Measurements from ENCODE around the gene CD109. TPM values are rescaled to one million over a fixed set of nuclear protein-coding genes. Genes with fewer than 3 reads are reported as not detected.

CD109 gene
- total RNA-seq, 3 donors from 2014 or later, result 10.2 to 16.8 (median 13.3) TPM

DNA sequence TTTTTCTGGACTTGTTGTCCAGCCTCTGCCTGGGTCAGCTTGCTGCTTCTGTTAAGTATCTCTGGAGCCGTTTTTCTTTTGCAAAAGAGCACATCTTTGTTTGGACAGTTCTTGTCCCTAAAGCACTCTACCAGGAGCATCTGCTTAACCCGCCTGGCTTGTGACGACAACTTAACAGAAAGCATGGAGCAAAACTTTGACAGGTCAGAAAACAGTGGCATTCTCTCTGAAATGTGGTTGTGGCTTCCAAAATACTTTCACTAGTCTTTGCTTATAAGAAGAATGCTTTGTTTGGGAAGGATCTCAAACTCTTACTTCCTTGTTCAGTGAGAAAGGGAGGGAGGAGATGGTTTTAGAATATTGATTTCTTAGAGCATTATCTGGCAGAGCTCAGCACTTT, 47.6 kb downstream of the CD109 start:
- DNase-seq (ENCODE audit: low spot score in 2 of 2), result no peak
- no peaks in the 10 kb centered on the region for H3K36me3 ChIP-seq
- intact Hi-C loops (cut with DNase I; ENCODE audit: low total_unique reads), result no loop called here

GRCh38 chr6:73746787-73747186, 50.8 kb downstream of the CD109 start:
- no peaks in the 10 kb centered on the region for H3K9me3 ChIP-seq
- H3K27me3 ChIP-seq, result no peaks in the 10 kb centered on the region
- DNase-seq (ENCODE audit: low spot score in 2 of 2), result no peak
- intact Hi-C loops (cut with DNase I; ENCODE audit: low total_unique reads), result no loop called here
- H3K27ac ChIP-seq, result no peak overlapping the region
- H3K4me1 ChIP-seq, result no peaks in the 10 kb centered on the region
- TF ChIP-seq CTCF (IDR thresholded peaks at IDR 0.05) (no peak), POLR2A (IDR thresholded peaks at IDR 0.05) (no peak), POLR2AphosphoS5 (IDR thresholded peaks at IDR 0.05) (no peak)
- no peaks in the 10 kb centered on the region for H3K36me3 ChIP-seq
- H3K4me3 ChIP-seq, result no peak overlapping the region

More for the DNA sequence above, 47.6 kb downstream of the CD109 start:
- no peaks in the 10 kb centered on the region for H3K4me1 ChIP-seq
- no peak overlapping the region for H3K4me3 ChIP-seq
- no peaks in the 10 kb centered on the region for H3K9me3 ChIP-seq
- no peaks in the 10 kb centered on the region for H3K27me3 ChIP-seq
- H3K27ac ChIP-seq, result no peak overlapping the region
- TF ChIP-seq POLR2AphosphoS5 (IDR thresholded peaks at IDR 0.05) (no peak), POLR2A (IDR thresholded peaks at IDR 0.05) (no peak)

GRCh38 chr6:73747289-73747688, 51.3 kb downstream of the CD109 start:
- Histone ChIP-seq H3K27me3 (no peaks in the 10 kb centered on the region), H3K36me3 (no peaks in the 10 kb centered on the region), H3K27ac (no peak overlapping the region), H3K4me1 (no peaks in the 10 kb centered on the region), H3K4me3 (no peak overlapping the region), H3K9me3 (no peaks in the 10 kb centered on the region)
- TF ChIP-seq POLR2A (IDR thresholded peaks at IDR 0.05) (no peak), CTCF (IDR thresholded peaks at IDR 0.05) (no peak), POLR2AphosphoS5 (IDR thresholded peaks at IDR 0.05) (no peak)
- no peak for DNase-seq (ENCODE audit: low spot score in 2 of 2)
- intact Hi-C loops (cut with DNase I; ENCODE audit: low total_unique reads), result no loop called here

DNA sequence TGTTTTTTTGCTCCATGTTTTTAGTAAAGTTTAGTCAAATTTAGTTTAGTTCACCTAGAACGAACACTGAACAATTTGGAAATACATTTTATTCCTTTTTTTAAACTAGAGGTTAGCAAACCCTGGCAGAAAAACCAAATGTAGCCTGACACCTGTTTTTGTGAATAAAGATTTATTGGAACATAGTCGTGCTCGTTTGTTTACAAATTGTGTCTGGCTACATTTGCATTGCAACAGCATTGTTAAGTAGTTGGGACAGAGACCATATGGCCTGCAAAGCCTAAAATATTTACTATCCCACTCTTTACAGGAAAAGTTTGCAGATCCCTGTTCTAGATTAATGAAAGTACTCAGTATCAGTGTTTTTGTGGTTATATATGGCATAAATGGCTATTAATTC, 56.9 kb downstream of the CD109 start:
- H3K27ac ChIP-seq, result no peak overlapping the region
- H3K9me3 ChIP-seq, result no peaks in the 10 kb centered on the region
- H3K4me3 ChIP-seq, result no peak overlapping the region
- DNase-seq (ENCODE audit: low spot score in 2 of 2), result no peak
- no peaks in the 10 kb centered on the region for H3K4me1 ChIP-seq
- H3K36me3 ChIP-seq, result no peaks in the 10 kb centered on the region
- TF ChIP-seq POLR2AphosphoS5 (IDR thresholded peaks at IDR 0.05) (no peak), POLR2A (IDR thresholded peaks at IDR 0.05) (no peak), CTCF (IDR thresholded peaks at IDR 0.05) (no peak)
- intact Hi-C loops (cut with DNase I; ENCODE audit: low total_unique reads), result no loop called here
- H3K27me3 ChIP-seq, result no peaks in the 10 kb centered on the region

GRCh38 chr6:73766040-73766439, 70.0 kb downstream of the CD109 start:
- no peak for DNase-seq (ENCODE audit: low spot score in 2 of 2)
- intact Hi-C loops (cut with DNase I; ENCODE audit: low total_unique reads), result no loop called here
- Histone ChIP-seq H3K4me1 (no peaks in the 10 kb centered on the region), H3K36me3 (peaks cover 3% of the 10 kb centered on the region), H3K27ac (no peak overlapping the region), H3K4me3 (no peak overlapping the region), H3K9me3 (no peaks in the 10 kb centered on the region), H3K27me3 (no peaks in the 10 kb centered on the region)
- no peak for TF ChIP-seq POLR2A (IDR thresholded peaks at IDR 0.05)

- no peaks in the 10 kb centered on the region for H3K4me1 ChIP-seq
- H3K27me3 ChIP-seq, result no peaks in the 10 kb centered on the region
- intact Hi-C loops (cut with DNase I; ENCODE audit: low total_unique reads), result no loop called here
- H3K4me3 ChIP-seq, result no peak overlapping the region
- TF ChIP-seq CTCF (IDR thresholded peaks at IDR 0.05) (no peak), POLR2AphosphoS5 (IDR thresholded peaks at IDR 0.05) (no peak), POLR2A (IDR thresholded peaks at IDR 0.05) (no peak)
- no peak for DNase-seq (ENCODE audit: low spot score in 2 of 2)
- H3K27ac ChIP-seq, result no peak overlapping the region
- H3K36me3 ChIP-seq, result peaks cover 3% of the 10 kb centered on the region
- no peaks in the 10 kb centered on the region for H3K9me3 ChIP-seq
These were observed 72.6 kb downstream of the CD109 start for GRCh38 chr6:73768558-73768957.
